T-helper 17 cell (primary cell): ENCODE measurements around the gene MAGI1. TPM values are rescaled to one million over a fixed set of nuclear protein-coding genes. Genes with fewer than 3 reads are reported as not detected.

Experiments used
- ATAC-seq: fragments of 150-1000 bp; cut with Tn5 transposase; 2 replicates; pipeline ENCODE4 v1.10.0; 2021; ENCODE audit warnings: mild to moderate bottlenecking, moderate library complexity
- DNase-seq, 3 donors: peaks; one replicate each; pipeline versions ENCODE4 v3.0.0 to v3.0.0-alpha.2; 2020 to 2021
- H3K9me3 ChIP-seq: one replicate; pipeline ENCODE4 v1.7.0; 2013; ENCODE audit warnings: low read length, mild to moderate bottlenecking; ENCODE audit not compliant: control insufficient read depth, poor library complexity, severe bottlenecking
- H3K27ac Mint-ChIP-seq: one replicate; pipeline ENCODE4 v1.8.0; 2022; ENCODE audit warnings: mild to moderate bottlenecking, moderate library complexity, mixed read lengths
- H3K27me3 Mint-ChIP-seq: one replicate; pipeline ENCODE4 v1.8.0; 2022; ENCODE audit warnings: mixed read lengths
- H3K36me3 Mint-ChIP-seq: one replicate; pipeline ENCODE4 v1.8.0; 2022; ENCODE audit warnings: low read depth, mixed read lengths
- H3K4me1 Mint-ChIP-seq: one replicate; pipeline ENCODE4 v1.8.0; 2022; ENCODE audit warnings: mild to moderate bottlenecking, mixed read lengths
- H3K4me3 Mint-ChIP-seq: one replicate; pipeline ENCODE4 v1.8.0; 2022; ENCODE audit warnings: mild to moderate bottlenecking, moderate library complexity, mixed read lengths
- total RNA-seq, 4 donors: library from RNA in 2 of 4; stranded (reverse) in 2 of 4; gene quantifications; one replicate each; pipeline ENCODE4 v1.2.3 and lab custom pipeline; 2022 to 2026

Gene MAGI1
- total RNA-seq, 2 donors from 2014 or later: not detected

DNA sequence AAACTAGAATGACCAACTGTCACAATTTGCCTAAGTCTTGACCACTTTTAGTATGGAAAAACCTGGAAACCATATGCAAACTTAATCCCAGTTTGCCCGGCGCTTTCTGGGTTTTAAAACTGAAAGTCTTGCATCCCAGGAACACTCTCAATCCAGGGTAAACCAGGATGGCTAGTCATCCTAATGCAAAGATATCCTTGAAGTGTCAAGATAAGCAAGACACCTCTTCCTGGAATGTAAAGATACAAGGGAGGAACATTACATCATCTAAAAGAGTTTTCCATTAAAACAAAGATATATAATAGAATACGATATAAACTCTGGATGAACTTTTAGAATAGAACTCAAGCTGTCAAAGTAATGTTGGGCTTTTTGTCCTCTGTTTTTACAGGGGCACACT, 188.5 kb downstream of the MAGI1 start:
- Mint-ChIP-seq H3K4me3 (no peak overlapping the region), H3K36me3 (peaks cover 2% of the 10 kb centered on the region), H3K4me1 (no peaks in the 10 kb centered on the region), H3K27me3 (no peaks in the 10 kb centered on the region), H3K27ac (no peak overlapping the region)
- no peak for ATAC-seq
- DNase-seq: no peak
- H3K9me3 ChIP-seq: no peaks in the 10 kb centered on the region

DNA sequence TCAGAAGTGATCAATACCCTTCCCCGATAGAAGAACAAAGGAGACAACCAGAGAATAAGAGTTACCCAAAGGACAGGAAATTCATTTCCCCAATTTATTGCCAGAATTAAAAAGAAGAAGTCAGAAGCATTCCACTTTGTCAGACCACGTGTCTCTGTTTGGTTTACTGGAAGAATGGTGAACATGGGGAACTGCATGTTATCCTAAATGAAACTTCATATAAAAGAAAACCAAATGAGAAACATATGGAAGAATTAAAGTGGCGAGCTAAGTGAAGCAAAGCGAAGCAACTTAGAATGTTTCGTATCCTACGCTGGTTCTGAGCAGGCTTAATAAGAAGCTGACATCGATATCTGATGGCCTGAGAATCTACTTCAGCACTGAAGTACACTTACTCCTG, 190.7 kb downstream of the MAGI1 start:
- ATAC-seq: no peak

DNA sequence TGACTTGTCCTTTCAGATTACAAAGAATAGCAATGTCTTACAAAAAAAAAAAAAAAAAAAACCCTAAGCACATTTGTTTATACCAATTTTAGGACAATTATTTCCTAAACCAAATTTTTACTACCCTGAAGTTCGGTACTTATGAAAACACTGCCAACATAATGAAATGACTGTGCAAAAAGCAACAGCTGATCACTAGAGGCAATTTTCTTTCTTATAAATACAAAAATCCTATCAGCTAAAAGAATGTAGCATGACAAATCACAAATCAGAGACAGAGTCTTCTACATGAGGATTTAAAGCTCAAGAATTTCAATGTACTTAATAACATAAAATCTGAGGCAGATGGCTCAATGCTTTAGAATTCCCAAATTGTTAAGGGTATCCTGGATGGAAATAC, 191.8 kb downstream of the MAGI1 start:
- no peaks in the 10 kb centered on the region for H3K4me1 Mint-ChIP-seq
- no peak for DNase-seq
- no peaks in the 10 kb centered on the region for H3K27me3 Mint-ChIP-seq
- no peaks in the 10 kb centered on the region for H3K9me3 ChIP-seq
- H3K27ac Mint-ChIP-seq: no peak overlapping the region
- H3K36me3 Mint-ChIP-seq: peaks cover 3% of the 10 kb centered on the region
- ATAC-seq: no peak
- no peak overlapping the region for H3K4me3 Mint-ChIP-seq

More for the DNA sequence above, 190.7 kb downstream of the MAGI1 start:
- H3K27me3 Mint-ChIP-seq: no peaks in the 10 kb centered on the region
- H3K36me3 Mint-ChIP-seq: peaks cover 3% of the 10 kb centered on the region
- no peak overlapping the region for H3K4me3 Mint-ChIP-seq
- no peaks in the 10 kb centered on the region for H3K4me1 Mint-ChIP-seq
- H3K9me3 ChIP-seq: no peaks in the 10 kb centered on the region
- no peak overlapping the region for H3K27ac Mint-ChIP-seq
- DNase-seq: no peak

DNA sequence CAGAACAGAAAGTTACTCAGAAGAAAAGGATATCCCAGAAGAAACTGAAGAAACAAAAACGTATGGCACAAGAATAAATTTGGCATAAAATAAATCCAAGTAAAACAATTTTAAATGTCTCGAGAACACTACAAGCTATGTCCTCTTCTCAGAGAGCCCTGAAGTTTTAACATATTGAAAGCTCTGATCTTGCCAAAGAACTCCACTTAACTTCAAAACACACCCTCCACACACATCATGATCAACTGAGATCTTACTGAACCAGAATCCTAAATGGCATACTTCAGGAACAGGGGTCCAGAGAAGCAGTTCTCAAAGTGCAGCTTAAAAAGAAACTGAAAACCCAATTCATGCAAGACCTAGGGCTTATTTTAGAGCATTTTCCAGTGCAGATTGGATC, 194.3 kb downstream of the MAGI1 start:
- ATAC-seq (no peak), DNase-seq (no peak)
- H3K36me3 Mint-ChIP-seq: peaks cover 3% of the 10 kb centered on the region
- H3K4me3 Mint-ChIP-seq: no peak overlapping the region
- H3K4me1 Mint-ChIP-seq: no peaks in the 10 kb centered on the region
- H3K27me3 Mint-ChIP-seq: no peaks in the 10 kb centered on the region
- H3K9me3 ChIP-seq: no peaks in the 10 kb centered on the region
- H3K27ac Mint-ChIP-seq: no peak overlapping the region

DNA sequence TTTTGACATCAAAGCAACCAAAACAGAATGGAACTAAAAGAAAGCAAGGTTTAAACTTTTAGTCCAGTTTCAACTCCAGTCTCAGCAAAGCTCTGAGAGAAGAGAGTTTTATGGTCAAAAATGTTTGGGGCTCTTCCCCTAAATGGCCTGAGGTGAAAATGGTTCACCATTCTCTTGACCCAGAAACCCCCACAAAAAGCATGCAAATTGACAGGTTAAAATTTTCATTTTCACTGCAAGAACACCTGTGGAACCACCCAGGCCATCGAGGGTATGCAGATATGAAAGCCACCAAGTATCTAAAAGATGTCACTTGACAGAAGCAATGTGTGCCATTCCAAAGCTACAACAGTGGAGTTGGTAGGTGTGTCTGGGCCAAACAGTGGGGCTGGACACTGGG, 195.0 kb downstream of the MAGI1 start:
- no peak for DNase-seq
- no peaks in the 10 kb centered on the region for H3K9me3 ChIP-seq
- no peaks in the 10 kb centered on the region for H3K27me3 Mint-ChIP-seq
- H3K4me3 Mint-ChIP-seq: no peak overlapping the region
- peaks cover 3% of the 10 kb centered on the region for H3K36me3 Mint-ChIP-seq
- H3K4me1 Mint-ChIP-seq: no peaks in the 10 kb centered on the region
- no peak overlapping the region for H3K27ac Mint-ChIP-seq
- ATAC-seq: no peak

DNA sequence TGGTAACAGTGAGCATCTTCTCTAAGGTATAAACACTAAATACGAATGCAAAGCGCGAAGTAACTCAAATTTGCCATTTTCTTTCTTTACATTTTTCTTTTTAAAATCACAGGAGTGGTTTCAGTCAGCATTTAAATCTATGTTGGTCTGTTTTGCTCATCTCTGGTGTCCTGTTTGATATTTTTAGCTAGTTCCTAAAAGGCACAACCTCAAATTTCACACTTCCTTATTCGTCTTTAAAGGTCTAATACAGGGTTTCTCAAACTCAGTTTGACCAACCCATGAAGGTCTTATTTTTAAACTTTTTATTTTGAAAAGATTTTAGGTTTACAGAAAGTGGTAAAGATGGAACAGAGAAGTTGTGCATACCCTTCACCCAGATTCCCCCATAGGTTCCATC, 201.1 kb downstream of the MAGI1 start:
- H3K4me3 Mint-ChIP-seq: no peak overlapping the region
- H3K27ac Mint-ChIP-seq: no peak overlapping the region
- H3K27me3 Mint-ChIP-seq: no peaks in the 10 kb centered on the region
- no peaks in the 10 kb centered on the region for H3K9me3 ChIP-seq
- no peaks in the 10 kb centered on the region for H3K36me3 Mint-ChIP-seq
- DNase-seq: no peak
- no peak for ATAC-seq
- no peaks in the 10 kb centered on the region for H3K4me1 Mint-ChIP-seq

DNA sequence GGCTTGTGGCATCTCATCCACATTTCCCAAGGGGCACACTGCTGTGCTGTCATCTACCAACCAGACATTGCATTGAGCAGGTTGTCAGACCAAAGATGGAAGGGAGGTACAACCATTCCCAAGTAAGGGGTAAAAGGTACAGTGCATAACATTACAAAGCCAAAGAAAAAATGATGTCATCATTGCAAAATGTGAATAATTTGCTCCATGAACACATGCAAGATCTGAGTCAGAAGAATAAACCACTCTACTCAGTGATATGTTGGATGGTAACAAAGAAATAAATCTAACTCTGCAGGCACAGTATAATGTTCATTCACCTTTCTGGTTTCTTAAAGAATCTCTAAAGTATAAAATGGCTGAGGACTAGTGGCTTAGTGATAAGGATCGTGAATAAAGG, 202.7 kb downstream of the MAGI1 start:
- H3K9me3 ChIP-seq: no peaks in the 10 kb centered on the region
- Mint-ChIP-seq H3K27ac (no peak overlapping the region), H3K27me3 (no peaks in the 10 kb centered on the region), H3K36me3 (no peaks in the 10 kb centered on the region), H3K4me1 (no peaks in the 10 kb centered on the region), H3K4me3 (no peak overlapping the region)
- ATAC-seq: no peak
- no peak for DNase-seq

DNA sequence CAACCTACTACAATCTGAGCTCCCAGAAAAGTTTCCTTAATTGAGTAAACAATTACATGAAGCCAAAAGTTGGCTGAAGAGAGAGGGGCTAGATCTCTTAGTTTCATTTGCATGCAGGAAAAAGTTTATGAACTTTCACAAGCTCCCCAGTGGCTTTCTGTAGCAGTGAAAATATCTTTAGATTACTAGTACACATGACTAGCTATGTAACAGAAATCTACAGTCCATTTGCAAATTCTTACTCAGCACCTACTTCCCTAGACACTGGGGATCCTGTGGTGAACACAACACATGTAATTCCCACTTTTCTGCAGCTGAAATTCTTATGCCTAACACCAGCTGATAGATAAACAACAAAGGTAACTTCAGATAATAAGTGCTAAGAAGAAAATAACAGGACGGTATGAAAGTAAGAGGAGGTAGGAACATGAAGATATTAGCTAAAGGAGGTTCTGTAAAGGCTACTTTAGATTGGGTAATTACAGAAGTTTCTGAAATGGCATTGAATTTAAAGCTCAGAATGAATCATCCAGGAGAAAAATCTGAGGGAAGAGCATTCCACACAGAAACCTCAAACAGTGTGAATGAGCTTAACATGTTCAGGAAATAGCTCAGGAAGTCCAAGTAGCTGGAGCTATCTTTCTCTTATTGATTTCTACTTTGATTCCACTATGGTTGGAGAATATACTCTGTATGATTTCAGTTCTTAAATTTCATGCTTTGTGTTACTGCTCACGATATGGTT, 204.8 kb downstream of the MAGI1 start:
- H3K4me3 Mint-ChIP-seq: no peak overlapping the region
- no peak overlapping the region for H3K27ac Mint-ChIP-seq
- H3K4me1 Mint-ChIP-seq: no peaks in the 10 kb centered on the region
- ATAC-seq (no peak), DNase-seq (no peak)
- H3K27me3 Mint-ChIP-seq: no peaks in the 10 kb centered on the region
- no peaks in the 10 kb centered on the region for H3K36me3 Mint-ChIP-seq
- H3K9me3 ChIP-seq: no peaks in the 10 kb centered on the region

DNA sequence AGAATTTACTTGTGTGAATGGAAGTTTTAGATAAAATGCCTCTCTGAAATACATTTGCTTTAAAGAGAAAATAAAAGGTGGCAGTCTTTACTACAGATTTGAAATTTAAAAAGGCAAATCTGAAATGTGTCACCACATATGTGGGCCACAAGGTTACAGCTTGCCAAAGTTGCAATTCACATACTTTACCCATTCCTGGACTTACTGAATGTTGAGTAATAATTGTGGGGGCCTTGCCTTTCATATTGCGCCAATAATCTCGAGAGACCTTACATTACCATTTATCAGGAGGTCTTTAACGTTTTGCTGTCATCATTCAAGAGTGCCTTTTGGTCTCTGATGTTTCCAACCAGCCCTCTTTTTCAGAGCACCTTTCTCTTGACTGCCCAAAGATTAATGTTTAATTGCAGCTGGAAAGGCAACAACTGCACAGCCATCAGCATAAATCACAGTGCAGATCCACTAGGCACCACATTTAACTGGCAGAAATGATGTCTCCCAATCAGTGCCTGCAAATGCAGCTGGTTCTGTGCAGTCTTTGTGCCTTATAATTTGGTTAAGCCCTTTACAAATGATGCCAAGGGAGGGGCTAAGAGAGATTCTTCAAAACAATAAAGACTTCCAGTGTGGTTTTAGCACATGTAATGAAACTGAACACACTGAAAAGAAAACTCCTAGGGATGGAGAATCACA, 206.8 kb downstream of the MAGI1 start:
- no peaks in the 10 kb centered on the region for H3K4me1 Mint-ChIP-seq
- DNase-seq: no peak
- no peaks in the 10 kb centered on the region for H3K9me3 ChIP-seq
- H3K4me3 Mint-ChIP-seq: no peak overlapping the region
- no peaks in the 10 kb centered on the region for H3K27me3 Mint-ChIP-seq
- no peak overlapping the region for H3K27ac Mint-ChIP-seq
- ATAC-seq: no peak
- H3K36me3 Mint-ChIP-seq: no peaks in the 10 kb centered on the region

DNA sequence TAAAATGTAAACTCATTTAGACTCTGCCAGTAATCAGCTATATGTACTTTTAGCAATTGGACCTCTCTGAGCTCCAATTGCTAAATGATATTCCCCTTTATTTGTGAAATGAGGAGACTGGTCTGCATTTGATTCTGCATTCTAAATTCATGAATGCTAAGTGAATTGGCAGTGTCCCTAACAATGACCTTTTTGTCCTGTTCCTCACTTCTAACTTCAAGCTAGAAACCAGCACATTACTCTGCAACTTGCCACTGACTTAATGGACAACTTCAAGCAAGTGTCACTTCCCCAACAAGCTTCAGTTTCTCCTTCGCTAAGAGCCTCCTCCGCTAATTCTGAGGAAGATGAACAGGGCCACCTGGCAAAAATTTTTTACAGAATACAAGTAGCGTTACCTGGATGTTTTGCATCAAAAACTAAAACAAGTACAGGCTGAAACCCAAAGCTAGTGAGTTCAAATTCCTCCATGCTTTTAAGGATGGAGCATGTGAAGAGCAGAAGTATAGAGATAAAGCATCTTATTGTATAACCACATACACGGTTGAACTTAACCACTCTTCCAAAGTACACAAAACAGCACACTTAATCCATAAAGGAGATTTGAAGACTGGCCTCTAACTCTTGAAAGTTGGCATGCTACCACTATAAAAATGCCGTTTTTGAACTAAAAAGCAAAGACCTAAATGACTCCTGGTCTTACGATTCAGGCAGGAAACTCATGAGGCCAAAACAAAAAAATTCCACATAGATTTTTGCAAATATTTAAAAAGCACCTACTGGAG, 207.6 kb downstream of the MAGI1 start:
- no peak overlapping the region for H3K27ac Mint-ChIP-seq
- H3K27me3 Mint-ChIP-seq: no peaks in the 10 kb centered on the region
- H3K4me3 Mint-ChIP-seq: no peak overlapping the region
- no peaks in the 10 kb centered on the region for H3K36me3 Mint-ChIP-seq
- H3K4me1 Mint-ChIP-seq: no peaks in the 10 kb centered on the region
- no peak for DNase-seq
- no peak for ATAC-seq
- no peaks in the 10 kb centered on the region for H3K9me3 ChIP-seq

DNA sequence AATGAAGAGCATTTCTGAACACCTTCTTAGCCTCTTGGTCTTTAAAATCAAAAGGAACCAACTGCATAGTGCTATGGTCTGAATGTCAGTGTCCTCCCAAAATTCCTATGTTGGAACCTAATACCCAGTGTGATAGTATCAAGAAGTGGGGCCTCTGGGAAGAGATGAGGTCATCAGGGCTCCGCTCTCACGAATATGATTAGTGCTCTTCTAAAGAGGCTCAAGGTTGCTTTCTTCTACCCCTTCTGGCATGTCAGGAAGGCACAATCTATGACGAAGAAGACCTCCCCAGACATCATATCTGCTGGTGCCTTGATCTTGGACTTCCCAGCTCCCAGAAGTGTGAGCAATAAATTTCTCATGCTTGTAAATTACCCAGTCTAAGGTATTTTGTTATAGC, 209.5 kb downstream of the MAGI1 start:
- H3K27ac Mint-ChIP-seq: no peak overlapping the region
- DNase-seq (no peak), ATAC-seq (no peak)
- no peaks in the 10 kb centered on the region for H3K9me3 ChIP-seq
- H3K36me3 Mint-ChIP-seq: no peaks in the 10 kb centered on the region
- no peak overlapping the region for H3K4me3 Mint-ChIP-seq
- no peaks in the 10 kb centered on the region for H3K27me3 Mint-ChIP-seq
- H3K4me1 Mint-ChIP-seq: no peaks in the 10 kb centered on the region

DNA sequence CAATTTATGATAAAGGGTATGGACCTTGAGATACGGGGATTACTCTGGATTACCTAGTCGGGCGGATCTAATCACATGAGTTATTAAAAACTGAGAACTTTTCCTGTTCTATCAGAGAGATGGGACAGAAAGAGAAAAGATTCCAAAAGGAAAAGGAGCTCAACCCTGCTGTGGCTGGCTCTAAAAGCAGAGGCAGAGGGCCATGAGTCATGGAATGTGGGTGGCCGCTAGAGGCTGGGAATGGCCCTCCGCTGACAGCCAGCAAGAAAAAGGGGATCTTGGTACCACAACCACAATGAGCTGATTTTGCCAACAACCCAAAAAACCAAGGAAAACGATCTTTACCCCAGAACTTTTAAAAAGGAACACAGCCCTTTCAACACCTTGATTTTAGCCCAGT, 210.0 kb downstream of the MAGI1 start:
- no peak overlapping the region for H3K27ac Mint-ChIP-seq
- H3K4me3 Mint-ChIP-seq: no peak overlapping the region
- no peaks in the 10 kb centered on the region for H3K9me3 ChIP-seq
- ATAC-seq (no peak), DNase-seq (no peak)
- H3K36me3 Mint-ChIP-seq: no peaks in the 10 kb centered on the region
- H3K27me3 Mint-ChIP-seq: no peaks in the 10 kb centered on the region
- H3K4me1 Mint-ChIP-seq: no peaks in the 10 kb centered on the region

DNA sequence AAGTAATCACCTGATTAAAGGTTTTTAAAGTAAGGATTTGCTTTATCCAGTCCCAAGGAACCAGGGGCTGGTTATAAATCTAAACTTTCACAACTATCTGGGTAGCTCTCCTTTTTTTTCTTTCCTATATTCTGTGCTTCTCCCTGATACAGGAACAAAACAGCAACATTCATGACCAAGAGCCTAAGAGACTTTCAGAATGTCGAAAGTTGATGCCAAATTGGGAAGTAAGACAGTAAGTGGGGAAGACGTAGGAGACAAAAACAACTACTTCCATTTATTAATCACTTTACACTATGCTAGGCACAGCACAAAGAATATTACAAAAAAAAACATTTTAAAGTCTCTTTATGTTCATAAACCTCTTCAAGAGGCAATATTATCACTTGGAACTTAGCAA, 211.6 kb downstream of the MAGI1 start:
- H3K9me3 ChIP-seq: no peaks in the 10 kb centered on the region
- H3K27ac Mint-ChIP-seq: no peak overlapping the region
- no peak for DNase-seq
- no peaks in the 10 kb centered on the region for H3K4me1 Mint-ChIP-seq
- H3K27me3 Mint-ChIP-seq: no peaks in the 10 kb centered on the region
- H3K4me3 Mint-ChIP-seq: no peak overlapping the region
- no peak for ATAC-seq
- no peaks in the 10 kb centered on the region for H3K36me3 Mint-ChIP-seq
